ENCODE results near the gene CLEC5A. TPM values are rescaled to one million over a fixed set of nuclear protein-coding genes. Genes with fewer than 3 reads are reported as not detected.

CLEC5A gene
- total RNA-seq, 1 experiment from 2014 or later = not detected

DNA sequence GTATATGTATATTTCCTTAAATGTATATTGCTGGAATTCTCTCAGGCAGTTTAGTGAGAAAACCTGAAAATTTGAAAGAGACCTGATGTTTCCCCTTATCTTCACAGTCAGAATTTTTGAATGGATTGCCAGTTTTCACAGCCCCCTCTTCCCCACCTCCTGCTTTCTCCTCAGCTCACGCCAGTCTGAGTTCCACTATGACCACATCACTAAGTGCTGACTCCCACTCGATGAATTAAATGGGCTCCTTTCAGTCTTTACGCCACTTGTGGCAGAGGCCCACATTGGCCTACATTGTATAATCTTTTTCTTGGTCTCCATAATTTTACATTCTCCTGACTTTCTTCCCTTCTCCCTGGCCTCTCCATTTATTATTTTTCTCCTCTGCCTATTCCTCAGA lies 3.1 kb upstream of the CLEC5A start:
- BruUV-seq (replicated peaks) = no TSS peak
- POLR2A ChIA-PET = no interaction called here
- in situ Hi-C loops (cut with HindIII; ENCODE audit: low pct_unique_long_range_greater_than_20kb, low sequenced_read_pairs) = no loop called here

GRCh38 chr7:141949451-141949850 lies 2.7 kb upstream of the CLEC5A start:
- Histone ChIP-seq H3K27ac (ENCODE audit: low read length) (no peak overlapping the region), H3K4me1 (ENCODE audit: control insufficient read depth, insufficient read depth, low read length) (no peaks in the 10 kb centered on the region), H3K27me3 (ENCODE audit: control insufficient read depth, insufficient read depth, low read length) (no peaks in the 10 kb centered on the region), H3K4me3 (ENCODE audit: low read depth in 2 of 2, low read length in 2 of 2) (no peak overlapping the region), H3K36me3 (ENCODE audit: control insufficient read depth, insufficient read depth, low read length) (no peaks in the 10 kb centered on the region), H3K9me3 (ENCODE audit: control insufficient read depth, insufficient read depth, low read depth, low read length) (no peaks in the 10 kb centered on the region)
- POLR2A ChIA-PET = no interaction called here
- in situ Hi-C loops (cut with HindIII; ENCODE audit: low pct_unique_long_range_greater_than_20kb, low sequenced_read_pairs) (no loop called here), intact Hi-C loops (cut with micrococcal nuclease; ENCODE audit: unreplicated experiment) (no loop called here)
- BruUV-seq (replicated peaks) = no TSS peak
- TF ChIP-seq SIN3A (IDR thresholded peaks at IDR 0.05; ENCODE audit: borderline replicate concordance, insufficient read depth, low read depth, low read length) (no peak), REST (IDR thresholded peaks at IDR 0.05; ENCODE audit: insufficient read depth in 1 of 2, low read depth in 2 of 2, low read length in 1 of 2) (no peak)
- no peak for ATAC-seq
- CTCF ChIA-PET = no interaction called here
- DNase-seq (ENCODE audit: low read depth, low spot score) = no peak

More for the DNA sequence above, 3.1 kb upstream of the CLEC5A start:
- no peak for TF ChIP-seq TCF7L2 (IDR thresholded peaks at IDR 0.05; ENCODE audit: low read depth, low read length)
- TF ChIP-seq REST (IDR thresholded peaks at IDR 0.05; ENCODE audit: insufficient read depth in 1 of 2, low read depth in 2 of 2, low read length in 1 of 2) = no peak
- TF ChIP-seq, protein P1, sequence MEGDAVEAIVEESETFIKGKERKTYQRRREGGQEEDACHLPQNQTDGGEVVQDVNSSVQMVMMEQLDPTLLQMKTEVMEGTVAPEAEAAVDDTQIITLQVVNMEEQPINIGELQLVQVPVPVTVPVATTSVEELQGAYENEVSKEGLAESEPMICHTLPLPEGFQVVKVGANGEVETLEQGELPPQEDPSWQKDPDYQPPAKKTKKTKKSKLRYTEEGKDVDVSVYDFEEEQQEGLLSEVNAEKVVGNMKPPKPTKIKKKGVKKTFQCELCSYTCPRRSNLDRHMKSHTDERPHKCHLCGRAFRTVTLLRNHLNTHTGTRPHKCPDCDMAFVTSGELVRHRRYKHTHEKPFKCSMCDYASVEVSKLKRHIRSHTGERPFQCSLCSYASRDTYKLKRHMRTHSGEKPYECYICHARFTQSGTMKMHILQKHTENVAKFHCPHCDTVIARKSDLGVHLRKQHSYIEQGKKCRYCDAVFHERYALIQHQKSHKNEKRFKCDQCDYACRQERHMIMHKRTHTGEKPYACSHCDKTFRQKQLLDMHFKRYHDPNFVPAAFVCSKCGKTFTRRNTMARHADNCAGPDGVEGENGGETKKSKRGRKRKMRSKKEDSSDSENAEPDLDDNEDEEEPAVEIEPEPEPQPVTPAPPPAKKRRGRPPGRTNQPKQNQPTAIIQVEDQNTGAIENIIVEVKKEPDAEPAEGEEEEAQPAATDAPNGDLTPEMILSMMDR (IDR thresholded peaks at IDR 0.05) = no peak
- no peak for TF ChIP-seq POLR2AphosphoS5 (IDR thresholded peaks at IDR 0.05; ENCODE audit: low read depth, low read length)
- no peak for TF ChIP-seq SIN3A (IDR thresholded peaks at IDR 0.05; ENCODE audit: borderline replicate concordance, insufficient read depth, low read depth, low read length)
- Histone ChIP-seq H3K4me3 (ENCODE audit: low read depth in 2 of 2, low read length in 2 of 2) (no peak overlapping the region), H3K4me1 (ENCODE audit: control insufficient read depth, insufficient read depth, low read length) (no peaks in the 10 kb centered on the region), H3K27me3 (ENCODE audit: control insufficient read depth, insufficient read depth, low read length) (no peaks in the 10 kb centered on the region), H3K27ac (ENCODE audit: low read length) (no peak overlapping the region), H3K9me3 (ENCODE audit: control insufficient read depth, insufficient read depth, low read depth, low read length) (no peaks in the 10 kb centered on the region), H3K36me3 (ENCODE audit: control insufficient read depth, insufficient read depth, low read length) (no peaks in the 10 kb centered on the region)
- intact Hi-C loops (cut with micrococcal nuclease; ENCODE audit: unreplicated experiment) = no loop called here
- CTCF ChIA-PET = no interaction called here
- no peak for DNase-seq (ENCODE audit: low read depth, low spot score)
- ATAC-seq = no peak
